GM18951 (cell line): Measurements from ENCODE around the gene ADRB2.

Source experiments
- POLR2A ChIP-seq: IDR thresholded peaks from 4 replicates; pipeline ENCODE4 v1.6.1; 2011; ENCODE audit warnings: mild to moderate bottlenecking; ENCODE audit not compliant: insufficient read length, insufficient read depth; ENCODE audit errors: extremely low read depth
- in situ Hi-C: fragments of 300-500 bp; cut with MboI; formaldehyde crosslinking; loops from one replicate; pipeline ENCODE4 v1.12.0; 2022; ENCODE audit warnings: low sequenced_read_pairs, mixed read lengths, inconsistent platforms; ENCODE audit not compliant: unreplicated experiment

Gene ADRB2

DNA sequence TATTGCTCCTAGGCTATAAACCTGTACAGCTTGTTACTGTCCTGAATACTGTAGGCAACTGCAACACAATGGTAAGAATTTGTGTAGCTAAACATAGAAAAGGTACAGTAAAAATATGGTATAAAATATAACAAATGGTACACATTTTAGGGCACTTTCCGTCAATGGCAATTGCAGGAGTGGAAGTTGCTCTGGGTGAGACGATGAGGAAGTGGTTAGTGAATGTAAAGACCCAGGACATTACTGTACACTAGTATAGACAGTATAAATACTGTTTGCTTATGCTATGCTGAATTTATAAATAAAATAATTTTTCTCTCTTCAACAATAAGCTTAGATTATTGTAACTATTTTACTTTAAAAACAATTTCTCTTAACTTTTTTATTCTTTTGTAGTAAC is 15.6 kb upstream of the ADRB2 start:
- TF ChIP-seq POLR2A: no peak
- in situ Hi-C loops: no loop called here

DNA sequence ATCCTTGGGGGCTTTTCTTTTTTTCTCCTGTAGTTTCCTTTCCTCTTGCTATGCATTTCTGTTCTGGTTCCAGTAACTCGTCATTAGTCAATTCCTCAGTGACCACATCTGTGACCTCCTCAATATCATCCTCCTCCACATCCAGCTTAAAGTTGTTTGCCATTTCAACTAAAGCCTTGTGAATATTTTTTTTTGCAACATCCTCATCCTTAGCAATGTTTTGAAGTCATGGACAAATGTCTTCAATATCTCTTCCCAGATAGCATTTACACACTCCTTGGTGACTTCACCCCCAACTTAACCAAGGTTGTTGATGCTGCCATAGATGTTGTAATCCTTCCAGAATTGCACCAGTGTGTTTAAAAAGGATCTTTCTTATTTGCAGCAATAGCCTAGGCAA is 14.7 kb upstream of the ADRB2 start:
- in situ Hi-C loops: no loop called here
- TF ChIP-seq POLR2A: no peak

DNA sequence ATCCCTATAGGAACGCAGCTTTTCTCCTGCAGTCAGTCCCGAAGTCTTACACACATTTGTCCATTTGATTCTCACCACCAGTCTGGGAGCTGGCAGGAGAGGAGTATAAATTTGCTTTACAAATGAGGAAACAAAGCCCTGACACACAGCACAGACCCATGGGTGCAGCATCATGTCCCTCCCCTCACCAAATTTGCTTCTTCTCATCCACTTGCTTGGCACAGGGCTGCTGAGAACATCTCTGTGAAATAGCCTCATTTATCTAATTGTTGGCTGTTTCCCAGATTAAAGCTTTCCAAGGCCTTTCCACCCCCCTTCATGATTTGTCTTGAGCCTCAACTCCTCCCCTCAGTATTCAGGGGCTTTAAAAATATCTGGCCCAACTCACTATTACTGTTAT is 11.3 kb upstream of the ADRB2 start:
- in situ Hi-C loops: no loop called here
- no peak for TF ChIP-seq POLR2A

DNA sequence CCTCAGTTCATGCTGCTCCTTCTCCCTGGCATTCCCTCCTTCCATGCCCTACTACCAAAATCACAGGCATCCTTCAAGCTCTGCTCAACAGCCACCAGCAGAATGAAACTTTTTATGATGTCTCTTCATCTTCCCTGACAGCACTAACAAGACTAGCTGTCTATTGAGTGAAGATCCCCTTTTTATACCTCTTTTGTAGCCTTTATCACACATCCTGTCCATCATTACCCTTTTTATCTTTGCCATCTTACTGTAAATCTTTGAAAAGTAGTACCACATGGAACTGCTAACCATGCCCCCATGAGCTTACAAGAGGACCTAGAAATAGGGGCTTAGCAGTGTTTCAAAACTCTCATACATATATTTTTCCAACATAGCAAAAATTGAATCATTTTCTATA is 10.8 kb upstream of the ADRB2 start:
- in situ Hi-C loops: no loop called here
- TF ChIP-seq POLR2A: no peak

DNA sequence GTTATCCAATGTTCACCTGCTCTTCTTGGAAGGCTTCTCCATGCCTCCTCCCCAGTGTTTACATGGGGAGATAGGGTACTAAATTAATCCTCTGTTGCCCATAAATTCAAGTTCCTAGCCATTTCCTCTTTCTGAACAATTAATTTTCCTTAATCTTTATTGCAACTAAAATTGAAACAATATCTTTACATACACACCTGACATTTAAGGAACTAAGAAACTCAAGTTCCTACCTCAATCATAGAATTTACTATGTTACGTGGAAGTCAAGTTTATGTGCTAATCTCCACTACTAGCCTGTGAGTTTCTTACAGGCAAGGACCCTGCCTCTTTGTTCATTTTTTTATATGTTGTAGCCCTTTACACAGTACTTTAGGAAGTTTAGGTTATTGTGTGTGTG is 10.1 kb upstream of the ADRB2 start:
- TF ChIP-seq POLR2A: no peak
- in situ Hi-C loops: no loop called here

DNA sequence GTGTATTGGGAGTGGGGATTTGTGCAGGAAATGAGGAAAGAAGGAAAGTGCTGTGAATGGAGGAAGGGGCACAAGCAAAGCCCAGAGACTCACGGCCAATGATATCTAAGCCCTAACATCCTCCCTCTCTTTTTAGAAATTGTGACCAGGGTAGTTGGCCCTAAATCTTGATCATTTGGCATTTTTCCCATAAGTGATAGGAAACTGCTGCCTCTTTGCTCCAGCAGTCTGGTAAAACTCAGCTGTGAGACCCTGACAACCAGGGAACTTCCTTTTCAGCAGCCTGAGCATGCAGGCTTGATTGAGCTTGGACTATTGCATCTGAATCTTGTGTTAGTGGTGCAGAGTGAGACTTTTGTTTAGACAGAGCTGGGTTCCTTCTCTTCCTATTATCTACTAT is 9.6 kb upstream of the ADRB2 start:
- in situ Hi-C loops: no loop called here
- no peak for TF ChIP-seq POLR2A

DNA sequence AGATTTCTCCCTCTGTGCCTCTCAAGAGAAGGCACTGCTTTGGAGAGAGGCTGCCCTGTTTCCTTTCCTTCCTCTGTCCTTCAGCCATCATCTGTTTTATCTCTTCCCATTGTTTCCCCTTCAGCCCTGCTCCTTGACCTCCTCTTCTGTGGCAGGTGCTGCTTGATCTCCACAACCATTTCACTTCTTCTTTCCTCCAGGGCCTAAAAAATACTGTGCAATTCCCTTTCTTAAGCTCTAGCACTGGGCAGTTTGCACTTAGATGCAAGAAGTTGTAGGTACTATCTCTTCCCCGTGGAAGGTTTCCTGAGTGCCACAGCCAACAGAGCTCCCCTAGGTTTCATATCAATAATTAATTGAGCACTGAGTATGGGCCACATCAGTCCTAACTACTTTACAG is 8.8 kb upstream of the ADRB2 start:
- in situ Hi-C loops: no loop called here
- no peak for TF ChIP-seq POLR2A

DNA sequence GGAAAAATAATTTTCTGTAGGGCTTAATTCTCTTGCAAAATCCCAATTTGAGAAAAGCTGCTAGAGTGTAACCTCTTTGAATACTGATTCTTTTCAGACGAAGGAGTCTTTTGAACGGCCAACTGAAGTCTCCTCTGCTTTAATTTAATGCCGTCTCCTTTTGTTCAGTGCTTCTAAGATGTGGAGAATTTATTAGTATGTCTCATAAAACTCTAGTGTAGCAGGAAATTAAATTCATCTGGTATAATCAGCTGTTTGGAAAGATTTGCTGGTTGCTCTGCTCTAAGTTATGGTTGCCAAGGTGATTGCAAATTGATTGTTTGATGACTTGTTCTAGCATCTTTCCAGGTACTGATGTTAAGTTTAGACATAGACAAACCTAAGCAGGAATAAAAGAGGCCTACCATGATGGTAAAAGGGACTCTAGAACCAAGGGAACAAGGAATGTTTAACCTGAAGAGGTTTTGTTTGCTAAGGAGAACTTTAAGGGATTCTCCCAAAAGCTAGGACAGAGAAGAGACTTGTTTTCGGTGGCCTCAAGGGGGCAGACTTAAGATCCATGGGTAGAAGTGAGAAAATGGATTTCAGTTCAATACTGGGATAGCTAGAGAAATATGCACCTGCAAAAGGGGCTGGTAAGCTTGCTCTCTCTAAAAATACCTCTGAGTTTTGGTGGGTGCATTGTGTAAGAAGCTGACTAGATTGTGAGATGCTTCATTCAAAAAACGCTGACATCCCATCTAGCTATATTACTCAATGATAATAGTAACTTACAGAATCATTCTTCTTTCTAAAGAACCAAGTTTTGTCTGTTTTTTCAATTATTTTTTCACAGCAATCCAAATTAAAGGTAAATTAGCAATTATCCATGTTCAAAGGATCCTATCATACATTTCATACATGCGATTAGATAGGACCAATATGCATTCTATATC is 5.7 kb upstream of the ADRB2 start:
- no peak for TF ChIP-seq POLR2A
- in situ Hi-C loops: no loop called here

DNA sequence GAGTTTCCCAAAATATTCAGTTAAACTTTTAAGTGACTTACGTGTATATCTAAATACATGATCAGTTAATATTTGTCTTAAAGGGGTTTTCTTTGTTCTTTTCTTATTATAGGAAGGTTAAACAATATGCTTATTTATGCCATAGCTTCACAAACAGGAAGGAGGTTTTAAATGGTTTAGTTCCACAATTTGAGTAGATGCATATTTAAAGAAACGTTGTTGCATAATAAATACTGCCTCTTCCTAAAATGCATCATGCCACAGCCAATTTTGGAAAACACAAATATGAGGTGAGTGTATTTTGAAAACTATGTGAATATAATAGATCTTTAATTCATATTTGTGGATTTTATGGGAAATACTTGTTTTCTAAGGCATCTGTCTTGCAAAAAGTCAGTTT is 2.5 kb upstream of the ADRB2 start:
- TF ChIP-seq POLR2A: no peak
- in situ Hi-C loops: no loop called here

DNA sequence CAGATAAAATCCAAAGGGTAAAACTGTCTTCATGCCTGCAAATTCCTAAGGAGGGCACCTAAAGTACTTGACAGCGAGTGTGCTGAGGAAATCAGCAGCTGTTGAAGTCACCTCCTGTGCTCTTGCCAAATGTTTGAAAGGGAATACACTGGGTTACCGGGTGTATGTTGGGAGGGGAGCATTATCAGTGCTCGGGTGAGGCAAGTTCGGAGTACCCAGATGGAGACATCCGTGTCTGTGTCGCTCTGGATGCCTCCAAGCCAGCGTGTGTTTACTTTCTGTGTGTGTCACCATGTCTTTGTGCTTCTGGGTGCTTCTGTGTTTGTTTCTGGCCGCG is 727 bp upstream of the ADRB2 start:
- in situ Hi-C loops: no loop called here
- no peak for TF ChIP-seq POLR2A

DNA sequence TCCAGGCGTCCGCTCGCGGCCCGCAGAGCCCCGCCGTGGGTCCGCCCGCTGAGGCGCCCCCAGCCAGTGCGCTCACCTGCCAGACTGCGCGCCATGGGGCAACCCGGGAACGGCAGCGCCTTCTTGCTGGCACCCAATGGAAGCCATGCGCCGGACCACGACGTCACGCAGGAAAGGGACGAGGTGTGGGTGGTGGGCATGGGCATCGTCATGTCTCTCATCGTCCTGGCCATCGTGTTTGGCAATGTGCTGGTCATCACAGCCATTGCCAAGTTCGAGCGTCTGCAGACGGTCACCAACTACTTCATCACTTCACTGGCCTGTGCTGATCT is 294 bp downstream of the ADRB2 start:
- TF ChIP-seq POLR2A: no peak
- in situ Hi-C loops: no loop called here

DNA sequence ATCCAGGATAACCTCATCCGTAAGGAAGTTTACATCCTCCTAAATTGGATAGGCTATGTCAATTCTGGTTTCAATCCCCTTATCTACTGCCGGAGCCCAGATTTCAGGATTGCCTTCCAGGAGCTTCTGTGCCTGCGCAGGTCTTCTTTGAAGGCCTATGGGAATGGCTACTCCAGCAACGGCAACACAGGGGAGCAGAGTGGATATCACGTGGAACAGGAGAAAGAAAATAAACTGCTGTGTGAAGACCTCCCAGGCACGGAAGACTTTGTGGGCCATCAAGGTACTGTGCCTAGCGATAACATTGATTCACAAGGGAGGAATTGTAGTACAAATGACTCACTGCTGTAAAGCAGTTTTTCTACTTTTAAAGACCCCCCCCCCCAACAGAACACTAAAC is 1.3 kb downstream of the ADRB2 start:
- in situ Hi-C loops: no loop called here
- TF ChIP-seq POLR2A: no peak

DNA sequence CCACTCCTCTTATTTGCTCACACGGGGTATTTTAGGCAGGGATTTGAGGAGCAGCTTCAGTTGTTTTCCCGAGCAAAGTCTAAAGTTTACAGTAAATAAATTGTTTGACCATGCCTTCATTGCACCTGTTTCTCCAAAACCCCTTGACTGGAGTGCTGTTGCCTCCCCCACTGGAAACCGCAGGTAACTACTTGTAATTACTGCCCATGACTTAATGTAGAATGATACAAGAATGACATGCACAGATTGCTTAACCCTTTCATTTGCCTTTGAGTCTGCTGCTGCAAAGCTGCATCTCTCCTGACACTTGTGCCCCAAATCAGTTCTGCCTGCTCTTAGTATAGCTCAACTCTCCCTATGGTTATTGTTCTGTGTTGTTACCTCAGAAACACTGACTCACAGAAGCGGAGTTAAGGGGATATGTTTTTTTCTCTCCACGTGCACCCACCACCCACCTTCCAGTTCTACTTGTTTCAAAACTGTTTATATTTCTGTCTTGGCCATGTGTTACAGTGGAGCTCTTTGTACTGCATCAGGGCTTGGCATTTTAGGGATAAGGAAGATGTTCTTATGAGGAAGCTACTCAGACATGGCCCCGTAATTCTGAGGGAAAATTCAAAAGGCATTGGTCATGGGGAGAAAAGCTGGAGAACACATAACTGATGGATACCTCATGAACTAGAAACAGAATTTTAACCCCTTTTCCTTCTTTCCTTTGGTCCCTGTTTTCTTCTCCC is 2.3 kb downstream of the ADRB2 start:
- in situ Hi-C loops: no loop called here
- TF ChIP-seq POLR2A: no peak

DNA sequence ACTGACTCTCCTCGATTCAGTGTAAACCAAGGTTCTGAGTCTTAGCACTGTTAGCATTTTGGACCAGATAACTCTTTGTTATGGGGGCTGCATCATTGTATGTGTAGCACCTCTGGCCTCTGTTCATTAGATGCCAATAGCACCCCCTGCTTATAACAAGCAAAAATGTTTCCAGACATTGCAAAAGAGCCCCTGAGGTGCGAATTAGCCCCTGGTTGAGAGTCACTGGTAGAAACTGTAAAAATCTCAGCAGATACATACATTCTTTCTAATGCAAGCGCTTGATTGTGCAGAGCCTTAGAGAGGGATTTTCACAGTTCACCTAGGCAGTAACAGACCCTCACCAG is 2.8 kb downstream of the ADRB2 start:
- TF ChIP-seq POLR2A: no peak
- in situ Hi-C loops: no loop called here
